Activated naive CD8-positive, alpha-beta T cell (primary cell): ENCODE results near the gene SNRNP48.

ENCODE experiments used
- H3K27ac Mint-ChIP-seq: one replicate; pipeline ENCODE4 v1.8.0; 2021; ENCODE audit warnings: mixed read lengths
- H3K27me3 Mint-ChIP-seq: one replicate; pipeline ENCODE4 v1.8.0; 2021; ENCODE audit warnings: mixed read lengths
- H3K36me3 Mint-ChIP-seq: one replicate; pipeline ENCODE4 v1.8.0; 2021; ENCODE audit warnings: mixed read lengths
- H3K4me1 Mint-ChIP-seq: one replicate; pipeline ENCODE4 v1.8.0; 2021; ENCODE audit warnings: low read depth, mixed read lengths
- H3K4me3 Mint-ChIP-seq: one replicate; pipeline ENCODE4 v1.8.0; 2021; ENCODE audit warnings: mild to moderate bottlenecking, mixed read lengths
- H3K9me3 Mint-ChIP-seq: one replicate; pipeline ENCODE4 v1.8.0; 2021; ENCODE audit warnings: low read depth, mixed read lengths

Gene SNRNP48

GRCh38 chr6:7554533-7555275, 35.3 kb upstream of the SNRNP48 start:
- H3K27ac Mint-ChIP-seq, result no peak overlapping the region
- H3K4me3 Mint-ChIP-seq, result no peak overlapping the region
- no peaks in the 10 kb centered on the region for H3K9me3 Mint-ChIP-seq
- H3K4me1 Mint-ChIP-seq, result no peaks in the 10 kb centered on the region
- peaks cover 16% of the 10 kb centered on the region for H3K27me3 Mint-ChIP-seq
- H3K36me3 Mint-ChIP-seq, result no peaks in the 10 kb centered on the region

GRCh38 chr6:7555671-7556070, 34.3 kb upstream of the SNRNP48 start:
- H3K4me3 Mint-ChIP-seq, result no peak overlapping the region

DNA sequence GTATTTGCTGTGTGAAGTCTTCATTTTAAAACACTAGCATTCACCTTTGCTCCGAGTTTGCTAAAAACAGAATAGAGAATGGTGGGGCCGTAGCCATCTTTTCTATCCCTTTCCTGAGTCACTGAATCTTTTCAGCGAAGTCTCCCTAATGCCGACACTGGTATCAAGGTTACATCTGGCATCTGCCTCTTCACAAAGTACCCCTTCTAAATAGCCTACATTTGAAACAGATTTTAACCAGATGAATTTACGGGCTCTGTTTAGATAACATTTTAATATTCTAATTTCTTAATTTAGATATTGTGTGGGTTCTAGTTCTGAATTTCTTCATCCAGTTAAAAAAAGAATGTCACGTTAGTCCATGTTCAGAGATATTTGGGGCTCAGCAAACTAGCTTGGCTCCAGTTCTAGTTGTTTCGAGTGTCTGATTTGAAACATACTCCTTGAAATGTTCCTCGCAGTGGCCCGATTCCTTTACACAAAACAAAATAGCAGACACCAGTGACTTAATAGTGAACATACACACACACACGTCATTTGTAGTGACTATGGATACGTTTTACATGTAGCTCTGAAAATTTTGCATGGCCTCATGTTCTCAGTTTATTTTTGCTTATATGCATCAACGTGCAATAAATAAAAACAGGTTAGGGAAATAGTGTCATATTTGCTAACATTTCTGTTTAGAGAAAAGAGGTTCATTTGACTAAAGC, 33.4 kb upstream of the SNRNP48 start:
- Mint-ChIP-seq H3K36me3 (no peaks in the 10 kb centered on the region), H3K4me1 (no peaks in the 10 kb centered on the region), H3K4me3 (no peak overlapping the region), H3K9me3 (no peaks in the 10 kb centered on the region), H3K27me3 (peaks cover 18% of the 10 kb centered on the region), H3K27ac (no peak overlapping the region)

More at GRCh38 chr6:7555671-7556070, 34.3 kb upstream of the SNRNP48 start:
- H3K9me3 Mint-ChIP-seq, result no peaks in the 10 kb centered on the region
- no peaks in the 10 kb centered on the region for H3K36me3 Mint-ChIP-seq
- H3K27ac Mint-ChIP-seq, result no peak overlapping the region
- H3K4me1 Mint-ChIP-seq, result no peaks in the 10 kb centered on the region
- H3K27me3 Mint-ChIP-seq, result peaks cover 17% of the 10 kb centered on the region

GRCh38 chr6:7557652-7558051, 32.3 kb upstream of the SNRNP48 start:
- peaks cover 22% of the 10 kb centered on the region for H3K27me3 Mint-ChIP-seq
- H3K27ac Mint-ChIP-seq, result no peak overlapping the region
- no peak overlapping the region for H3K4me3 Mint-ChIP-seq
- no peaks in the 10 kb centered on the region for H3K36me3 Mint-ChIP-seq
- H3K9me3 Mint-ChIP-seq, result no peaks in the 10 kb centered on the region
- H3K4me1 Mint-ChIP-seq, result no peaks in the 10 kb centered on the region

- H3K9me3 Mint-ChIP-seq, result no peaks in the 10 kb centered on the region
- no peak overlapping the region for H3K4me3 Mint-ChIP-seq
- H3K36me3 Mint-ChIP-seq, result no peaks in the 10 kb centered on the region
- H3K27me3 Mint-ChIP-seq, result peaks cover 25% of the 10 kb centered on the region
- H3K4me1 Mint-ChIP-seq, result no peaks in the 10 kb centered on the region
- no peak overlapping the region for H3K27ac Mint-ChIP-seq
Observed at GRCh38 chr6:7558781-7559180, 31.2 kb upstream of the SNRNP48 start.

DNA sequence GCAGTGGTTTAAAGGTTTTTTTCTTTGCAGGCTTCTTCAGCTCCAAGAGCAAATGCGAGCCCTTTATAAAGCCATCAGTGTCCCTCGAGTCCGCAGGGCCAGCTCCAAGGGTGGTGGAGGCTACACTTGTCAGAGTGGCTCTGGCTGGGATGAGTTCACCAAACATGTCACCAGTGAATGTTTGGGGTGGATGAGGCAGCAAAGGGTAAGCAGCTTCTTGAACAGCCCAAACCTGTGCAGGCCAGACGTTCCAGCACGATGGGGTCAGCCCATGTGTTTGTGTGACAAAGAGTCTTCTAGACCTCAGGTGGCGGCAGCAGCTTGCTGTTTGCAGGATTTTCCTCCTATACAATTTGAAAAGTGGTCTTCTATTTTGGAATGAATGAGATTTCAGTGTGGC, 30.8 kb upstream of the SNRNP48 start:
- no peaks in the 10 kb centered on the region for H3K36me3 Mint-ChIP-seq
- no peaks in the 10 kb centered on the region for H3K9me3 Mint-ChIP-seq
- no peak overlapping the region for H3K27ac Mint-ChIP-seq
- H3K27me3 Mint-ChIP-seq, result peaks cover 25% of the 10 kb centered on the region
- H3K4me1 Mint-ChIP-seq, result no peaks in the 10 kb centered on the region
- H3K4me3 Mint-ChIP-seq, result no peak overlapping the region

- no peak overlapping the region for H3K4me3 Mint-ChIP-seq
- H3K27me3 Mint-ChIP-seq, result peaks cover 25% of the 10 kb centered on the region
- no peak overlapping the region for H3K27ac Mint-ChIP-seq
- H3K4me1 Mint-ChIP-seq, result no peaks in the 10 kb centered on the region
- no peaks in the 10 kb centered on the region for H3K9me3 Mint-ChIP-seq
- no peaks in the 10 kb centered on the region for H3K36me3 Mint-ChIP-seq
Observed at GRCh38 chr6:7559651-7560385, 30.2 kb upstream of the SNRNP48 start.

DNA sequence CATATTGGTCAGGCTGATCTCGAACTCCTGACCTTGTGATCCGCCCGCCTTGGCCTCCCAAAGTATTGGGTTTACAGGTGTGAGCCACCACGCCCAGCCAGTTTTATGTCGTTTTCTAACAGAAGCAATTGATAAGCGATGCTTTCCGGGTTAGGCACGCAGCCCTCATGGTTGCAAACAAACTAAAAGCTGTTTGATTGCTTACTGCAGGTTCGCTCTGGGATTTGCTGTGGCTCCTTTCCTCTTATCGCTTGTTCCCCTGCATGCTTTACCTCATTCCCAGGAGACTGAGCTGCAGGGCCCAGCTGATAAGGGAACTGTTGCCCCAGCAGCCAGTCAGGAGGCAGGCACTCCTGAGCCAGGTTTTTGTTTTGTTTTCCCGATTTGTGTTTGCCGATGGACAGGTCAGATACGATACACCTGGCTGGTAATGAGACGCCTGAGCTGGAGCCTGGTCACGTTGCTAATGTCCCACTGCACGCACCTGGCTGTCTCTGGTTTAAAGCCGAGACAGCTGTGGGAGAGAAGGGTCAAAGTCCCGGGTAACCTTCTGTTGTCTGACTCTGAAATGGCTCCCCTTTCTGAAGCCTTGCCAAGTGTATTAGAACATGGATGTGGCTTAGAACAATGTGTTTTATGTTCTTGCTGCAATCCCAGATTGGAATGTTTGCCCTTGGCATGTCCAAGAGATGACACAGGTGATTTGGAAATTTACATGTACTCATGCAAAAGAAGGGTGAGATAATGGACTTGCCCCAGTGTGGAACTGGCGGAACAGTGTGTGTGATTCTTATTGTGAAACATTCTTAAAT, 28.6 kb upstream of the SNRNP48 start:
- Mint-ChIP-seq H3K27ac (no peak overlapping the region), H3K4me3 (no peak overlapping the region), H3K9me3 (no peaks in the 10 kb centered on the region), H3K4me1 (no peaks in the 10 kb centered on the region), H3K27me3 (peaks cover 22% of the 10 kb centered on the region), H3K36me3 (no peaks in the 10 kb centered on the region)

DNA sequence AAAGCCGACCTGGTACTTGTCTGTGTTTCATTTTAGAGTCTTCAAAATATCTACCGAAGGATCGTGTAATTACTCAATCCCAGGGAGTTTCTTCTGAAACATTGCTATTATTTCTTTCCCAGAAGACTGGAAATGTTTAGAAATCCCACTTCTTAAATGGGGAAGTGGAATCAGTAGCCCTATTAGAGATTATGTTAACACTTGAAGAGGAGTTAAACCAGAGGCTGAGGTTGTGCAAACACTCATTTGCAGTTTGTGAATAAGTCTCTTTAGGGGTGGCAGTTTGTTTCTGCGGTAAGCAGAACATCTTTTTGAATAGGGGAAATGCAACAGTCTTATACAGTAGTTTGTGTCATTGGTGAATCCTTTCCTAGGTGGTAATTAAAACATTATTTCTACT, 27.2 kb upstream of the SNRNP48 start:
- Mint-ChIP-seq H3K9me3 (no peaks in the 10 kb centered on the region), H3K4me3 (no peak overlapping the region), H3K4me1 (no peaks in the 10 kb centered on the region), H3K27ac (no peak overlapping the region), H3K36me3 (no peaks in the 10 kb centered on the region), H3K27me3 (peaks cover 21% of the 10 kb centered on the region)

DNA sequence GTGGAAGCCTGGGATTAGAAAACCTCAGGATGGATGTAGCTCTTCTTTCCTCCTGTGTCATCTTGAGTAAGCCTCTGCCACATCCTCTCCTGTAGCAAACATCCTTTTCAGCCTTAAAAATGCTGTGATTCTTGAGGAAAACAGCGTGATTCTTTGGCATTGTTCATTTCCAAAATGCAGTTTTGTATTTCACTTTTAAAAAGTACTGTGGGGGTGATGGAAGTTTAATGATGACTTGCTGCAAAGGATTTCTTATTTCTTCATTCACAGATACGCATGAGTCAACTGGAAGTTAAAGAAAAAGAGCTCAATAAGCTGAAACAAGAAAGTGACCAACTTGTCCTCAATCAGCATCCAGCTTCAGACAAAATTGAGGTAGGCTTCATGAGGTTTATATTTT, 23.9 kb upstream of the SNRNP48 start:
- Mint-ChIP-seq H3K27me3 (peaks cover 29% of the 10 kb centered on the region), H3K9me3 (no peaks in the 10 kb centered on the region), H3K4me1 (no peaks in the 10 kb centered on the region), H3K4me3 (no peak overlapping the region), H3K27ac (no peak overlapping the region), H3K36me3 (no peaks in the 10 kb centered on the region)

- Mint-ChIP-seq H3K36me3 (no peaks in the 10 kb centered on the region), H3K4me3 (no peak overlapping the region), H3K27me3 (peaks cover 28% of the 10 kb centered on the region), H3K27ac (no peak overlapping the region), H3K9me3 (no peaks in the 10 kb centered on the region), H3K4me1 (no peaks in the 10 kb centered on the region)
Observed at GRCh38 chr6:7566617-7567173, 23.3 kb upstream of the SNRNP48 start.

DNA sequence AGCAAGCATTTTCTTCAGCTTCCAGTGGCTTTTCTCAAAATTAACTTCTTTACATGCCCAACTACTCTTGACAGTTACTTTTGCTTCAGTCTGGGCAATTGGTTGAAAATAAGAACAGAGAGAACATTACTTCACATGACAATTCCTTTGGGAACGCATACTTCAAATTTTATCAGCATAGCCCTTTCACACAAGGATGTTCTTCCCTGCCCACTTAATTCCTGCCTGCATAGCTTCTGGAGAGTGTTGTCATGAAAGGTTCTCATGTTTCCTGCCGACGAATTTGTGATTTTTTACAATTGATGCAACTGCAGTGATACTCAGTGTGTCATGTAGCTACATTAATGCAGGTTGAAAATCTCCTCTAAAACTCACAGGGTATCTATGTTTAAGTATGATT, 22.0 kb upstream of the SNRNP48 start:
- no peaks in the 10 kb centered on the region for H3K4me1 Mint-ChIP-seq
- peaks cover 22% of the 10 kb centered on the region for H3K27me3 Mint-ChIP-seq
- H3K9me3 Mint-ChIP-seq, result no peaks in the 10 kb centered on the region
- no peak overlapping the region for H3K27ac Mint-ChIP-seq
- H3K4me3 Mint-ChIP-seq, result no peak overlapping the region
- no peaks in the 10 kb centered on the region for H3K36me3 Mint-ChIP-seq

DNA sequence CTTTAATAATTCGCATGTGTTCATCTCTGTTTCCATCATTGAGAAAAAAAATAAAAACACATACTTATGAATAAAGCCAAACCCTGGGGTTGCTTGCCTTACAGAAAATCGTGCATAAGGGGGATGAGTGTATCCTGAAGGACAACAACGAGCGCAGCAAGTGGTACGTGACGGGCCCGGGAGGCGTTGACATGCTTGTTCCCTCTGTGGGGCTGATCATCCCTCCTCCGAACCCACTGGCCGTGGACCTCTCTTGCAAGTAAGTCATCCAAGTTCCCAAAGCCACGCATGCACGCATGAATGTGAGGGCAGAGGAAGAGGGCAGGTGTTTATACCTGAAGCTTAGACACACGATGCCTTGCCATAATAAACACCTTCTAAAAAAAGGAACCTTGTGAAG, 20.9 kb upstream of the SNRNP48 start:
- Mint-ChIP-seq H3K36me3 (no peaks in the 10 kb centered on the region), H3K4me3 (no peak overlapping the region), H3K9me3 (no peaks in the 10 kb centered on the region), H3K27ac (no peak overlapping the region), H3K27me3 (peaks cover 18% of the 10 kb centered on the region), H3K4me1 (no peaks in the 10 kb centered on the region)

GRCh38 chr6:7572213-7572943, 17.6 kb upstream of the SNRNP48 start:
- no peaks in the 10 kb centered on the region for H3K36me3 Mint-ChIP-seq
- H3K27ac Mint-ChIP-seq, result no peak overlapping the region
- peaks cover 16% of the 10 kb centered on the region for H3K27me3 Mint-ChIP-seq
- no peak overlapping the region for H3K4me3 Mint-ChIP-seq
- H3K9me3 Mint-ChIP-seq, result no peaks in the 10 kb centered on the region
- H3K4me1 Mint-ChIP-seq, result no peaks in the 10 kb centered on the region
